Posterior vena cava (tissue), 2 donors: Measurements from ENCODE around the gene MRPL18. TPM values are rescaled to one million over a fixed set of nuclear protein-coding genes. Genes with fewer than 3 reads are reported as not detected.

Experiments
- DNase-seq: peaks from one replicate; pipeline ENCODE4 v3.0.0-alpha.2; 2020; ENCODE audit warnings: low spot score
- intact Hi-C, 2 donors: fragments of 100-400 bp; cut with DNase I; formaldehyde crosslinking; loops; one replicate each; pipeline versions ENCODE4 v1.14.1 to v1.14.2; 2022 to 2023
- total RNA-seq, 2 donors: library from RNA; stranded (reverse); fragmentation: NEBNext Ultra II Directional; extraction: Animal tissue kit (Norgen Biotek cat#: 25700); gene quantifications; one replicate each; pipeline ENCODE4 v1.2.1, GENCODE V29; 2021
- donor health status: DM: yes; HTN: yes; CAD: no.
- donor health status: DM: yes; HTN: yes; CAD: no.

The MRPL18 gene
- total RNA-seq, 2 donors from 2014 or later, result 62.9 to 66.4 TPM

GRCh38 chr6:159830501-159831372, 40.5 kb downstream of the MRPL18 start:
- intact Hi-C loops, result loop anchor here in 1 of 2 donors (5.0 kb wide), 1 partner anchor 38 kb away; the partner anchor contains the start of gene MRPL18
- DNase-seq, result peak; percentile 67

DNA sequence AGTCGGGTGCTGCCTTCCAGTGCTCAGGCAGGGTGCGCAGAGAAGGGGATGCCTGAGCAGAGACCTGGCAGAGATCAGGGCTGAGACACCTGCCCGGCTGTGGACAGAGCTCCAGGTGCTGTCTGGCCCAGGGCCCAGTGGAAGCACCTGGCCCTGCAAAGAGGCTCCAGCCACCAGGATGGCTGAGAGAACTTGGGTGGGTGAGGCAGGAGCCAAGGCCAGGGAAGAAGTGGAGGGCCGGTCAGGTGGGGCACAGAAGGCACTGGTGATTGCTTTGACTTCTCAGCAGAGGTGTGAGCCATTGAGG, 41.1 kb downstream of the MRPL18 start:
- no peak for DNase-seq
- intact Hi-C loops, result loop anchor here in 1 of 2 donors (5.0 kb wide), 1 partner anchor 39 kb away; the partner anchor contains the start of gene MRPL18

- intact Hi-C loops, result loop anchor here in 1 of 2 donors (5.0 kb wide), 1 partner anchor 41 kb away; the partner anchor contains the start of gene MRPL18
- DNase-seq, result peak; percentile 13
Measured at GRCh38 chr6:159832946-159833345, 42.7 kb downstream of the MRPL18 start.

- DNase-seq, result no peak
- intact Hi-C loops, result loop anchor here in 1 of 2 donors (5.0 kb wide), 1 partner anchor 41 kb away; the partner anchor contains the start of gene MRPL18
Measured at GRCh38 chr6:159833556-159833955, 43.3 kb downstream of the MRPL18 start.

DNA sequence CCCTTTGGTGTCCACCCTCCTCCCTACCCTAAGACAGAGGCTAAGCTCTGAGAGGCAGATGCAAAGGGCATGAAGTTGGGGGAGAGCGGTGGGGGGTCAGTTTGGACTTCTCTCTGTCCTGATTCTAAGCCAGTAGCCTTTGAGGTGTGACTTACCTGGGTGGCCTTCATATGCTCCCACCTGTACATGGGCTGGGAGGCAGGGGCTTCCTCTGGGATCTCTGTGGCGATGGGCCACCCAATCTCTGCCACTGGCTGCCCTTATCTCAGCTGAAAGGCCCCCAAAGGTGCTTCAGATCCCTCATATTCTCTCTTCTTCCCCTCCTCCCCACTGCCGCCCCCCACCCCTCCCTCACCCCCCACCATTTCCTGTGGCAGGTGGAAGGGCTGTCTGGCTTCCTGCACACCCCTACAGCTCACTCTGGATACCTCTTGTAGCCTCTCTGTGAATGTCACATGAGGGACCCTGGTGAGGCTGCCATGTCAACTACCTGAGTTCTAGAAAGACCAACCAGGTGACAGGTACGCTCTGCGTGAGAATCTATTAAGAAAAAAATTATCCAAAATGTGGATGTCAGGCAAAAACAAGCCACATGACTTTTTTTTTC, 43.8 kb downstream of the MRPL18 start:
- no peak for DNase-seq
- intact Hi-C loops, result loop anchor here in 1 of 2 donors (5.0 kb wide), 1 partner anchor 42 kb away; the partner anchor contains the start of gene MRPL18

- intact Hi-C loops, result loop anchor here in 1 of 2 donors (5.0 kb wide), 1 partner anchor 45 kb away; the partner anchor contains the start of gene MRPL18
- peak; percentile 78 for DNase-seq
Measured at GRCh38 chr6:159836718-159837490, 46.6 kb downstream of the MRPL18 start.

- no peak for DNase-seq
- intact Hi-C loops, result loop anchor here in 1 of 2 donors (5.0 kb wide), 1 partner anchor 45 kb away; the partner anchor contains the start of gene MRPL18
Measured at GRCh38 chr6:159837511-159837910, 47.2 kb downstream of the MRPL18 start.

GRCh38 chr6:159838020-159838744, 47.9 kb downstream of the MRPL18 start:
- intact Hi-C loops, result loop anchor here in 1 of 2 donors (5.0 kb wide), 1 partner anchor 46 kb away; the partner anchor contains the start of gene MRPL18

GRCh38 chr6:159842035-159842434, 51.8 kb downstream of the MRPL18 start:
- intact Hi-C loops, result no loop called here
- DNase-seq, result no peak

More at GRCh38 chr6:159838020-159838744, 47.9 kb downstream of the MRPL18 start:
- no peak for DNase-seq

DNA sequence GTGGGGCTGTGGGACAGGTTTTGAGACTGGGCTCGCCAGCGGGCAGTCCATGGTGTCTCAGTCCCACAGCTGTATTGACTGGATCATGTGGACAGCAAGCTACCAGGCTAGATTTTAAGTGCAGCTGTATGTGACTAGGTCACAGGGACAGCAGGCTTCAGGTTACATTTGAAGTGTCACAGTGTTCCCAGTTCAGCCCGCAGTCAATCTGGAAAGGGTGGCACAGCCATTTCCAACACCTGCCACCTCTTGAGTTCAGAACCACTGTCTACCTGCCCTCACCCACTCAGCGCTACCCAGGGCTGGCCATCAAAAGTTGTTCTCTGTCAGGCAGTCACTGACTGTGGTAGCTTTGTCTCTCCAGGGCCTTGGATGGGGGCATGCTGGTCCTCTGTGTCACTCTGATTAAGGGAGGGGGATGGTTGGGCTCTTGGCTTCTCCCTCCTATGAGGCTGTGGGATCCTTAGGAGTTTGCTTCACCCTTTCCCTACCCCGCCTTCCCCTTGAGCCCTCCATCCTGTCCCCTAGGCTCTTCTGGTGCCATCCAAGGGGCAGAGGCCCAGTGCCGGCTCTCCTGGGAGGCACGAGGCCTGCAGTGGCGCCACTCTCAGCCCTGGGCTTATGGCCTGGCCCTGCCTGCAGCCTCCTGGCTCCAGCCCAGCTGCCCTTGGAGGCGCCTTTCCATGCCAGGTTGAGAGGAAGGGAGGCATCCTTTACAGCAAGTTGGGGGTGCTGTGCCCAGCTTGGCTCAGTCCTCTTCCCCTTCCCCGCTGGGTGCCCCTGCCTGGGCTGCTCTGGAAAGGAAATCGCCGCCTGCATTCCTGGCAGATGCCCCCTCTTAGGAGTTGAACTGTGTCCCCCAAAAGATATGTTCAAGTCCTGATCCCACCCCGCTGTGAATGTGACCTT, 54.7 kb downstream of the MRPL18 start:
- DNase-seq, result no peak
- intact Hi-C loops, result no loop called here

Other genes with a start within 250 kb of the MRPL18 start
- 100 to 1,000 TPM; 584 to 998 TPM for gene SOD2, start 97.2 kb upstream of the MRPL18 start, total RNA-seq
- 10 to 100 TPM; 70.1 to 84.7 TPM for gene WTAP, start 63.0 kb upstream of the MRPL18 start, total RNA-seq
- 10 to 100 TPM; 11.0 to 13.6 TPM for gene ACAT2, start 28.4 kb upstream of the MRPL18 start, total RNA-seq
- gene TCP1, start 865 bp upstream of the MRPL18 start, total RNA-seq, result 100 to 1,000 TPM; 116 to 137 TPM
- gene PNLDC1, start 9.8 kb downstream of the MRPL18 start, total RNA-seq, result under 1 TPM in 1 of 2 donors, not detected in 1; 0.19 TPM
- under 1 TPM; 0.29 to 0.42 TPM for gene MAS1, start 100.5 kb downstream of the MRPL18 start, total RNA-seq
- 10 to 100 TPM; 62.7 to 71.8 TPM for gene IGF2R, start 178.6 kb downstream of the MRPL18 start, total RNA-seq